Testis (tissue), 2 donors: ENCODE measurements around the gene SMARCD2.

Experiments
- POLR2A ChIP-seq: fragments of 450-650 bp; IDR thresholded peaks from one replicate; pipeline ENCODE4 v1.6.1; 2017; ENCODE audit warnings: antibody characterized with exemption, mild to moderate bottlenecking, moderate library complexity
- TF ChIP-seq, protein P1 (sequence below), 3 experiments: fragments of 450-650 bp in 2 of 3; fragments of 200-600 bp in 1 of 3; sonication (generic) in 1 of 3; IDR thresholded peaks; one replicate each; pipeline ENCODE4 v1.5.1; 2016 to 2019; ENCODE audit warnings: antibody characterized with exemption in 3 of 3, mild to moderate bottlenecking in 2 of 3, moderate library complexity in 1 of 3

DNA sequence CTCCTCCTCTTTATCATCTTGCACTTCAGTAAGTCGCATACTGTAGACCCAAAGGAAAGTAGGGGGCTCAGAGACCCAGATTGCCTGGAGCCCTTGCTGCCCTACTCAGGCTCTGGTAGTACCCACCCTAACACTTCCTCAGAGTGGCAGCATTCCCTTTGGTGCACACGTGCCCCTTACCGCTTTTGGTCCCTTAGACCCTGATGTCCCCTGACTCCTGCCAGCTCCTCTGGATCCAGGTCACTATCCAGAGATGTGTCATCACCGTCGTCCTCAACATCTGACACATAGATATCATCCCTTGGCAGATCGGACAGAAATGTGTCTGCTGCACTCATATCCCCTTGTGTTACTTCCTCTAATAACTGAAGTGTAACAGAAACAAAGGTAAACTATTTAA, 20.7 kb downstream of the SMARCD2 start:
- TF ChIP-seq, protein P1, sequence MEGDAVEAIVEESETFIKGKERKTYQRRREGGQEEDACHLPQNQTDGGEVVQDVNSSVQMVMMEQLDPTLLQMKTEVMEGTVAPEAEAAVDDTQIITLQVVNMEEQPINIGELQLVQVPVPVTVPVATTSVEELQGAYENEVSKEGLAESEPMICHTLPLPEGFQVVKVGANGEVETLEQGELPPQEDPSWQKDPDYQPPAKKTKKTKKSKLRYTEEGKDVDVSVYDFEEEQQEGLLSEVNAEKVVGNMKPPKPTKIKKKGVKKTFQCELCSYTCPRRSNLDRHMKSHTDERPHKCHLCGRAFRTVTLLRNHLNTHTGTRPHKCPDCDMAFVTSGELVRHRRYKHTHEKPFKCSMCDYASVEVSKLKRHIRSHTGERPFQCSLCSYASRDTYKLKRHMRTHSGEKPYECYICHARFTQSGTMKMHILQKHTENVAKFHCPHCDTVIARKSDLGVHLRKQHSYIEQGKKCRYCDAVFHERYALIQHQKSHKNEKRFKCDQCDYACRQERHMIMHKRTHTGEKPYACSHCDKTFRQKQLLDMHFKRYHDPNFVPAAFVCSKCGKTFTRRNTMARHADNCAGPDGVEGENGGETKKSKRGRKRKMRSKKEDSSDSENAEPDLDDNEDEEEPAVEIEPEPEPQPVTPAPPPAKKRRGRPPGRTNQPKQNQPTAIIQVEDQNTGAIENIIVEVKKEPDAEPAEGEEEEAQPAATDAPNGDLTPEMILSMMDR (IDR thresholded peaks at IDR 0.05), result no peak
- no peak for TF ChIP-seq POLR2A
